Vagina (tissue), 2 donors: Measurements from ENCODE around the gene ASTN2. TPM values are rescaled to one million over a fixed set of nuclear protein-coding genes. Genes with fewer than 3 reads are reported as not detected.
"Not testable (repeated sequence)": the region's sequence is repeated elsewhere in the genome, so short reads cannot be mapped to it uniquely, and the experiment has no call there.

Source experiments
- DNase-seq, 2 donors: peaks; one replicate each; pipeline ENCODE4 v3.0.0-alpha.2; 2017; ENCODE audit errors: extremely low spot score in 2 of 2
- H3K27ac ChIP-seq: fragments of 200-600 bp; sonication (generic); one replicate; pipeline ENCODE4 v1.5.1; 2019
- H3K27me3 ChIP-seq: fragments of 200-600 bp; sonication (generic); one replicate; pipeline ENCODE4 v1.5.1; 2019
- H3K36me3 ChIP-seq, 2 donors: fragments of 200-600 bp; sonication (generic); one replicate each; pipeline ENCODE4 v1.5.1; 2017 to 2019
- H3K4me1 ChIP-seq: fragments of 200-600 bp; sonication (generic); one replicate; pipeline ENCODE4 v1.5.1; 2019
- H3K4me3 ChIP-seq, 2 donors: fragments of 200-600 bp; sonication (generic); 1 replicate in 1 of 2; 2 replicates in 1 of 2; pipeline ENCODE4 v1.5.1; 2016 to 2019
- H3K9me3 ChIP-seq: fragments of 200-600 bp; sonication (generic); one replicate; pipeline ENCODE4 v1.5.1; 2019
- POLR2A ChIP-seq, 2 donors: fragments of 450-650 bp; IDR thresholded peaks; one replicate each; pipeline ENCODE4 v1.6.1; 2017; ENCODE audit warnings: antibody characterized with exemption in 2 of 2, mild to moderate bottlenecking in 2 of 2, moderate library complexity in 2 of 2
- POLR2AphosphoS5 ChIP-seq, 2 donors: sonication (generic); formaldehyde crosslinking; IDR thresholded peaks; one replicate each; pipeline ENCODE4 v1.9.0; 2017; ENCODE audit warnings: antibody characterized with exemption in 2 of 2, mild to moderate bottlenecking in 2 of 2, low read depth in 1 of 2; ENCODE audit not compliant: insufficient read depth in 1 of 2
- intact Hi-C: fragments of 100-400 bp; cut with DNase I; formaldehyde crosslinking; loops from one replicate; pipeline ENCODE4 v1.15.1; 2023
- total RNA-seq: library from RNA; depleted of rRNA; stranded (reverse); fragments of >200 nt; gene quantifications from one replicate; pipeline ENCODE4 v1.2.3, GENCODE V29; 2016
- TF ChIP-seq, protein P1 (sequence below), 3 experiments: fragments of 450-650 bp in 2 of 3; fragments of 200-600 bp in 1 of 3; sonication (generic) in 1 of 3; IDR thresholded peaks; one replicate each; pipeline ENCODE4 v1.5.1; 2017 to 2019; ENCODE audit warnings: antibody characterized with exemption in 3 of 3, mild to moderate bottlenecking in 2 of 3, moderate library complexity in 2 of 3

Gene ASTN2
- total RNA-seq, 1 donor from 2014 or later: 4.4 TPM

GRCh38 chr9:116925121-116925520 lies 489.7 kb downstream of the ASTN2 start:
- intact Hi-C loops: no loop called here
- no peak for DNase-seq
- no peak overlapping the region for H3K4me3 ChIP-seq
- H3K4me1 ChIP-seq: no peaks in the 10 kb centered on the region
- no peak for TF ChIP-seq POLR2A (IDR thresholded peaks at IDR 0.05)
- TF ChIP-seq POLR2AphosphoS5 (IDR thresholded peaks at IDR 0.05; ENCODE audit: insufficient read depth in 1 of 2, low read depth in 1 of 2): no peak
- TF ChIP-seq, protein P1, sequence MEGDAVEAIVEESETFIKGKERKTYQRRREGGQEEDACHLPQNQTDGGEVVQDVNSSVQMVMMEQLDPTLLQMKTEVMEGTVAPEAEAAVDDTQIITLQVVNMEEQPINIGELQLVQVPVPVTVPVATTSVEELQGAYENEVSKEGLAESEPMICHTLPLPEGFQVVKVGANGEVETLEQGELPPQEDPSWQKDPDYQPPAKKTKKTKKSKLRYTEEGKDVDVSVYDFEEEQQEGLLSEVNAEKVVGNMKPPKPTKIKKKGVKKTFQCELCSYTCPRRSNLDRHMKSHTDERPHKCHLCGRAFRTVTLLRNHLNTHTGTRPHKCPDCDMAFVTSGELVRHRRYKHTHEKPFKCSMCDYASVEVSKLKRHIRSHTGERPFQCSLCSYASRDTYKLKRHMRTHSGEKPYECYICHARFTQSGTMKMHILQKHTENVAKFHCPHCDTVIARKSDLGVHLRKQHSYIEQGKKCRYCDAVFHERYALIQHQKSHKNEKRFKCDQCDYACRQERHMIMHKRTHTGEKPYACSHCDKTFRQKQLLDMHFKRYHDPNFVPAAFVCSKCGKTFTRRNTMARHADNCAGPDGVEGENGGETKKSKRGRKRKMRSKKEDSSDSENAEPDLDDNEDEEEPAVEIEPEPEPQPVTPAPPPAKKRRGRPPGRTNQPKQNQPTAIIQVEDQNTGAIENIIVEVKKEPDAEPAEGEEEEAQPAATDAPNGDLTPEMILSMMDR (IDR thresholded peaks at IDR 0.05): no peak
- H3K27ac ChIP-seq: no peak overlapping the region
- H3K36me3 ChIP-seq: no peaks in the 10 kb centered on the region
- no peaks in the 10 kb centered on the region for H3K9me3 ChIP-seq
- no peaks in the 10 kb centered on the region for H3K27me3 ChIP-seq

GRCh38 chr9:116924462-116925110 lies 490.3 kb downstream of the ASTN2 start:
- TF ChIP-seq, protein P1 (IDR thresholded peaks at IDR 0.05): no peak
- TF ChIP-seq POLR2AphosphoS5 (IDR thresholded peaks at IDR 0.05; ENCODE audit: insufficient read depth in 1 of 2, low read depth in 1 of 2) (no peak), POLR2A (IDR thresholded peaks at IDR 0.05) (no peak)
- H3K4me1 ChIP-seq: no peaks in the 10 kb centered on the region
- intact Hi-C loops: no loop called here
- H3K36me3 ChIP-seq: no peaks in the 10 kb centered on the region
- no peak overlapping the region for H3K4me3 ChIP-seq
- DNase-seq: no peak
- no peaks in the 10 kb centered on the region for H3K9me3 ChIP-seq
- no peak overlapping the region for H3K27ac ChIP-seq
- H3K27me3 ChIP-seq: no peaks in the 10 kb centered on the region

DNA sequence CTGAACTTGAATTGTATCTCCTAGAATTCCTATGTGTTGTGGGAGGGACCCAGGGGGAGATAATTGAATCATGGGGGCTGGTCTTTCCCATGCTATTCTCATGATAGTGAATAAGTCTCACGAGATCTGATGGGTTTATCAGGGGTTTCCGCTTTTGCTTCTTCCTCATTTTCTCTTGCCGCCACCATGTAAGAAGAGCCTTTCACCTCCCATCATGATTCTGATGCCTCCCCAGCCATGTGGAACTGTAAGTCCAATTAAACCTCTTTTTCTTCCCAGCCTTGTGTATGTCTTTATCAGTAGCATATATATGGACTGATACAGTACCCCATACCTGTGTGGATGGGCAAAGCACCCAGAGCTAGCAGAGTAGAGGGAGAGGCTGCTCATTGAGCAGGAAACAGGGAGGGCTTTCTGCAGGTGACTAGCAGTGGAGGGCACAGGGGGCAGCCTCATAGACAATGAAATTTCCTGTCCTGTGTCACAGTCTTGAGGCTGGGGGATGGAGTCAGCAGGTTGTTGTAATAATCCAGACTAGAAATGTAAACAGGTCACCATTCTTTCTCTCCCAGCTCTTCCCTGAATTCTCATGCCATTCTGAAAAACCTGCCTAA lies 496.9 kb downstream of the ASTN2 start:
- H3K9me3 ChIP-seq, H3K4me3 ChIP-seq, DNase-seq, H3K27me3 ChIP-seq, H3K4me1 ChIP-seq, H3K36me3 ChIP-seq, H3K27ac ChIP-seq, intact Hi-C loops: not testable (repeated sequence)

- Histone ChIP-seq H3K9me3 (no peaks in the 10 kb centered on the region), H3K4me1 (no peaks in the 10 kb centered on the region), H3K27me3 (no peaks in the 10 kb centered on the region), H3K27ac (no peak overlapping the region), H3K4me3 (no peak overlapping the region), H3K36me3 (no peaks in the 10 kb centered on the region)
- no peak for DNase-seq
- TF ChIP-seq POLR2A (IDR thresholded peaks at IDR 0.05) (no peak), POLR2AphosphoS5 (IDR thresholded peaks at IDR 0.05; ENCODE audit: insufficient read depth in 1 of 2, low read depth in 1 of 2) (no peak)
- TF ChIP-seq, protein P1 (IDR thresholded peaks at IDR 0.05): no peak
- intact Hi-C loops: no loop called here
Measured at GRCh38 chr9:116913536-116913935, 501.3 kb downstream of the ASTN2 start.

GRCh38 chr9:116910201-116910600 lies 504.7 kb downstream of the ASTN2 start:
- H3K9me3 ChIP-seq: no peaks in the 10 kb centered on the region
- no peaks in the 10 kb centered on the region for H3K27me3 ChIP-seq
- no peak overlapping the region for H3K4me3 ChIP-seq
- no peak for DNase-seq
- H3K27ac ChIP-seq: no peak overlapping the region
- TF ChIP-seq POLR2A (IDR thresholded peaks at IDR 0.05): no peak
- no peak for TF ChIP-seq POLR2AphosphoS5 (IDR thresholded peaks at IDR 0.05; ENCODE audit: insufficient read depth in 1 of 2, low read depth in 1 of 2)
- TF ChIP-seq, protein P1 (IDR thresholded peaks at IDR 0.05): no peak
- no peaks in the 10 kb centered on the region for H3K4me1 ChIP-seq
- intact Hi-C loops: no loop called here
- H3K36me3 ChIP-seq: no peaks in the 10 kb centered on the region
